Activated CD8-positive, alpha-beta memory T cell treated with anti-CD3 and anti-CD28 coated beads for 4 hours (primary cell): ENCODE results near the gene GADD45G.

Experiments
- DNase-seq, 2 donors: peaks; one replicate each; pipeline ENCODE4 v3.0.0-alpha.2; 2020; ENCODE audit warnings: low read depth in 2 of 2

Gene GADD45G

GRCh38 chr9:89654025-89654662 is 49.3 kb downstream of the GADD45G start:
- DNase-seq: no peak

DNA sequence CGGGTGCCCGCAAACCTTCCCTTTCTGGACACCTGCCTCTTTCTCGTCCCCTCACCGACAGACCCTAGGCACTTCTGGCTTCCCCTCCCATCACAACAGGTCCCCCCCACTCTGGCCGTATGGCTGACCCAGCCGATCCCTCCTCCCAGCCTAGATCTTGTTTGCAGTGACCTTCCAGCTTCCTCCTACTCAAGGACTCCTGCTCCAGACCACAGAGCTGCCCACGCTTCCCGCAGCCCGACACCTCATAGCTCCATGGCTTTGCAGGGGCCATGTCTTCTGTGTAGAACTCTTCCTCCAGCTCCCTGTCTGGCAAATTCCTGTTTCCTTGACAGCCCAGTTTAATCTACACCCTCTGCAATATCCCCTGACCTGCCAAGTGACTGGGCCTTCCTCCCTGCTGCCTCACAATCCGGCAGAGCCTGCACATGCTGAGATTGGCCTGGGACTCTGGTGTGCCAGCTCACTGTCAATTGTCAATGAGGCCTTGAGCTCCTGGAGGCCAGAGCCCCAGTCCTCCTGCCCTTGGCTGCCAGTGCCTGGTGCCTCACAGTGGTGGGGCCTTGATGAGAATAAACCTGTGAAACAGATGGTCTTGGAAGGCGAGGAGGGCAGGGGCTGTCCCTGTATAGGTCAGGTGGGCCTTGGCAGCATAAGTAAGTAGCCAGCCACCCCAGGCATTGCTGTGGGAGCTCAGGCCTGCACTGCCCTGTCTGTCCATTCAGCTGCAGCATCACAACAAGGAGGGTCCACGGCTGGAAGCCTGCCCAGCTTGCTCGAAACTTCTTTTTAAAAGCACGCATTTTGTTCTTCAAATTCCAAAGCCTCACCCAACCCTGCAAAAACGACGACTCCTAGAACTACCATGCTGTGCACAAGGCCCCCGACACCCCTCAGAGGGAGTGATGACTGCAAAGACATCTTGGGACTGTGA is 50.5 kb downstream of the GADD45G start:
- no peak for DNase-seq
